HG02642 (cell line): ENCODE measurements around the gene PROX1.

Experiments
- ATAC-seq: cut with Tn5 transposase; IDR thresholded peaks from one replicate; pipeline ENCODE4 v1.9.1; 2021; ENCODE audit warnings: mild to moderate bottlenecking; ENCODE audit not compliant: unreplicated experiment, poor library complexity

PROX1 gene

GRCh38 chr1:214018386-214019268 is 30.9 kb downstream of the PROX1 start:
- ATAC-seq = peak; percentile 58

- no peak for ATAC-seq
Observed at GRCh38 chr1:214019499-214019898, 31.7 kb downstream of the PROX1 start.

GRCh38 chr1:214021321-214021720 is 33.5 kb downstream of the PROX1 start:
- ATAC-seq = no peak

GRCh38 chr1:214022229-214022791 is 34.5 kb downstream of the PROX1 start:
- no peak for ATAC-seq

GRCh38 chr1:214022810-214023425 is 35.1 kb downstream of the PROX1 start:
- no peak for ATAC-seq

GRCh38 chr1:214026985-214027384 is 39.2 kb downstream of the PROX1 start:
- no peak for ATAC-seq

- ATAC-seq = no peak
Observed at GRCh38 chr1:214027498-214027897, 39.7 kb downstream of the PROX1 start.

GRCh38 chr1:214028095-214028494 is 40.3 kb downstream of the PROX1 start:
- no peak for ATAC-seq

- ATAC-seq = no peak
Observed at GRCh38 chr1:214028649-214029406, 41.1 kb downstream of the PROX1 start.

GRCh38 chr1:214029796-214030195 is 42.0 kb downstream of the PROX1 start:
- ATAC-seq = no peak

- no peak for ATAC-seq
Observed at GRCh38 chr1:214031267-214031650, 43.5 kb downstream of the PROX1 start.

- no peak for ATAC-seq
Observed at GRCh38 chr1:214037468-214037867, 49.7 kb downstream of the PROX1 start.

GRCh38 chr1:214039394-214040018 is 51.7 kb downstream of the PROX1 start:
- no peak for ATAC-seq

- ATAC-seq = no peak
Observed at GRCh38 chr1:214043167-214043566, 55.4 kb downstream of the PROX1 start.

- no peak for ATAC-seq
Observed at GRCh38 chr1:214044438-214045214, 56.9 kb downstream of the PROX1 start.

- ATAC-seq = no peak
Observed at GRCh38 chr1:214050513-214051401, 63.0 kb downstream of the PROX1 start.

GRCh38 chr1:214051786-214052185 is 64.0 kb downstream of the PROX1 start:
- ATAC-seq = no peak

GRCh38 chr1:214058076-214058475 is 70.3 kb downstream of the PROX1 start:
- no peak for ATAC-seq

GRCh38 chr1:214066190-214066589 is 78.4 kb downstream of the PROX1 start:
- ATAC-seq = no peak
